HUES6 (cell line): ENCODE measurements around the gene SRGAP1.
A peak's percentile ranks its signal among the peaks of the same experiment; 100 is the strongest.

Source experiments
- H3K27ac ChIP-seq: 2 replicates; pipeline ENCODE4 v1.7.0; 2013; ENCODE audit warnings: low read depth, mild to moderate bottlenecking, low read length, inconsistent platforms
- H3K27me3 ChIP-seq: 2 replicates; pipeline ENCODE4 v1.6.1; 2013; ENCODE audit warnings: low read length; ENCODE audit not compliant: control insufficient read depth, insufficient read depth
- H3K36me3 ChIP-seq: 2 replicates; pipeline ENCODE4 v1.6.1; 2013; ENCODE audit warnings: low read length; ENCODE audit not compliant: control insufficient read depth, insufficient read depth
- H3K4me1 ChIP-seq: 2 replicates; pipeline ENCODE4 v1.6.1; 2013; ENCODE audit warnings: low read length; ENCODE audit not compliant: control insufficient read depth, insufficient read depth
- H3K4me3 ChIP-seq: 2 replicates; pipeline ENCODE4 v1.5.1; 2013; ENCODE audit warnings: low read depth, low read length
- H3K9ac ChIP-seq: one replicate; pipeline ENCODE4 v1.6.1; 2013; ENCODE audit warnings: mild to moderate bottlenecking, low read length
- H3K9me3 ChIP-seq: 2 replicates; pipeline ENCODE4 v1.6.1; 2013; ENCODE audit warnings: low read depth, low read length; ENCODE audit not compliant: control insufficient read depth, insufficient read depth

The SRGAP1 gene

GRCh38 chr12:63814146-63814772, 30.2 kb upstream of the SRGAP1 start:
- Histone ChIP-seq H3K27ac (no peak overlapping the region), H3K27me3 (no peaks in the 10 kb centered on the region)

GRCh38 chr12:63815482-63815852, 29.0 kb upstream of the SRGAP1 start:
- H3K4me3 ChIP-seq = no peak overlapping the region
- H3K27me3 ChIP-seq = no peaks in the 10 kb centered on the region
- H3K36me3 ChIP-seq = no peaks in the 10 kb centered on the region
- H3K9me3 ChIP-seq = no peaks in the 10 kb centered on the region
- H3K4me1 ChIP-seq = no peaks in the 10 kb centered on the region
- no peak overlapping the region for H3K9ac ChIP-seq
- H3K27ac ChIP-seq = no peak overlapping the region

More at GRCh38 chr12:63814146-63814772, 30.2 kb upstream of the SRGAP1 start:
- Histone ChIP-seq H3K4me1 (no peaks in the 10 kb centered on the region), H3K4me3 (no peak overlapping the region), H3K9ac (no peak overlapping the region), H3K9me3 (no peaks in the 10 kb centered on the region), H3K36me3 (no peaks in the 10 kb centered on the region)

- H3K4me3 ChIP-seq = no peak overlapping the region
- no peak overlapping the region for H3K9ac ChIP-seq
- no peaks in the 10 kb centered on the region for H3K9me3 ChIP-seq
- no peaks in the 10 kb centered on the region for H3K4me1 ChIP-seq
- H3K27ac ChIP-seq = no peak overlapping the region
- no peaks in the 10 kb centered on the region for H3K27me3 ChIP-seq
- H3K36me3 ChIP-seq = no peaks in the 10 kb centered on the region
Observed at GRCh38 chr12:63816031-63816430, 28.5 kb upstream of the SRGAP1 start.

GRCh38 chr12:63820427-63820826, 24.1 kb upstream of the SRGAP1 start:
- no peak overlapping the region for H3K27ac ChIP-seq
- no peaks in the 10 kb centered on the region for H3K27me3 ChIP-seq
- no peaks in the 10 kb centered on the region for H3K4me1 ChIP-seq
- H3K36me3 ChIP-seq = no peaks in the 10 kb centered on the region
- no peak overlapping the region for H3K9ac ChIP-seq
- H3K4me3 ChIP-seq = no peak overlapping the region
- no peaks in the 10 kb centered on the region for H3K9me3 ChIP-seq

- peak overlapping the region; percentile 28; the same call in 1 of the 2 replicates for H3K4me3 ChIP-seq
Observed at GRCh38 chr12:63821781-63822251, 22.7 kb upstream of the SRGAP1 start.

GRCh38 chr12:63822352-63822751, 22.1 kb upstream of the SRGAP1 start:
- no peaks in the 10 kb centered on the region for H3K4me1 ChIP-seq
- no peak overlapping the region for H3K9ac ChIP-seq
- no peak overlapping the region for H3K4me3 ChIP-seq

More at GRCh38 chr12:63821781-63822251, 22.7 kb upstream of the SRGAP1 start:
- H3K9me3 ChIP-seq = no peaks in the 10 kb centered on the region
- H3K27me3 ChIP-seq = no peaks in the 10 kb centered on the region
- H3K4me1 ChIP-seq = no peaks in the 10 kb centered on the region
- no peaks in the 10 kb centered on the region for H3K36me3 ChIP-seq
- no peak overlapping the region for H3K27ac ChIP-seq
- no peak overlapping the region for H3K9ac ChIP-seq

GRCh38 chr12:63823040-63823439, 21.5 kb upstream of the SRGAP1 start:
- H3K9me3 ChIP-seq = no peaks in the 10 kb centered on the region
- no peak overlapping the region for H3K27ac ChIP-seq
- no peak overlapping the region for H3K4me3 ChIP-seq
- no peaks in the 10 kb centered on the region for H3K27me3 ChIP-seq
- H3K9ac ChIP-seq = no peak overlapping the region
- H3K4me1 ChIP-seq = no peaks in the 10 kb centered on the region
- no peaks in the 10 kb centered on the region for H3K36me3 ChIP-seq

More at GRCh38 chr12:63822352-63822751, 22.1 kb upstream of the SRGAP1 start:
- H3K27me3 ChIP-seq = no peaks in the 10 kb centered on the region
- H3K27ac ChIP-seq = no peak overlapping the region
- no peaks in the 10 kb centered on the region for H3K36me3 ChIP-seq
- no peaks in the 10 kb centered on the region for H3K9me3 ChIP-seq

- Histone ChIP-seq H3K4me1 (no peaks in the 10 kb centered on the region), H3K27me3 (no peaks in the 10 kb centered on the region), H3K27ac (no peak overlapping the region), H3K36me3 (no peaks in the 10 kb centered on the region), H3K9ac (no peak overlapping the region), H3K9me3 (peaks cover 6% of the 10 kb centered on the region; the same call in 1 of the 2 replicates), H3K4me3 (no peak overlapping the region)
Observed at GRCh38 chr12:63826006-63826585, 18.4 kb upstream of the SRGAP1 start.

- Histone ChIP-seq H3K4me3 (no peak overlapping the region), H3K4me1 (no peaks in the 10 kb centered on the region), H3K27ac (no peak overlapping the region), H3K36me3 (no peaks in the 10 kb centered on the region), H3K27me3 (no peaks in the 10 kb centered on the region), H3K9me3 (peaks cover 6% of the 10 kb centered on the region; the same call in 1 of the 2 replicates), H3K9ac (no peak overlapping the region)
Observed at GRCh38 chr12:63828867-63829266, 15.6 kb upstream of the SRGAP1 start.

GRCh38 chr12:63836046-63836445, 8.5 kb upstream of the SRGAP1 start:
- H3K27ac ChIP-seq = no peak overlapping the region
- no peaks in the 10 kb centered on the region for H3K36me3 ChIP-seq
- H3K9me3 ChIP-seq = no peaks in the 10 kb centered on the region
- H3K4me1 ChIP-seq = no peaks in the 10 kb centered on the region
- H3K9ac ChIP-seq = no peak overlapping the region
- H3K4me3 ChIP-seq = no peak overlapping the region
- no peaks in the 10 kb centered on the region for H3K27me3 ChIP-seq

GRCh38 chr12:63836936-63837335, 7.6 kb upstream of the SRGAP1 start:
- Histone ChIP-seq H3K9ac (no peak overlapping the region), H3K4me3 (no peak overlapping the region), H3K9me3 (no peaks in the 10 kb centered on the region), H3K27me3 (no peaks in the 10 kb centered on the region), H3K36me3 (no peaks in the 10 kb centered on the region), H3K27ac (no peak overlapping the region), H3K4me1 (no peaks in the 10 kb centered on the region)
